ENCODE measurements around the gene ARHGAP28. TPM values are rescaled to one million over a fixed set of nuclear protein-coding genes. Genes with fewer than 3 reads are reported as not detected.

ARHGAP28 gene
- polyA plus RNA-seq, 3 donors = not detected

DNA sequence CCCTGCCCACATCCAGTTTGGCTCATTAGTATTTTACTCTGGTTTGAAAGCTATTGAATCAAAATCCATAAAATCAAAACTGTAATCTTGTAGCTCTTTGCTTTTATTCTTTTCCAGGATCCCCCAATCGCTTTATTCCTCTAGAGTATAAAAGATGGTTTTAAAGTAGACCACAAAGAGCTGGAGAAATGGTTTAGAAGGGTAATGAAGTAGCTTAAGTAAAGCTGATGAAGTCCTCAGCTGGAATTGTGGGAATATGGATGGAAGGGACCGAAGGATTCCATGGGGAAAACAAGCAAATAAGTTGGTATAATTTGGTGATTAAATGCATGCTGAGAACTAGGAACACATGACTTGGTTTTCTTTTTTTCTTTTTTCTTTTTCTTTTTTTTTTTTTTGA, 12.3 kb downstream of the ARHGAP28 start:
- Histone ChIP-seq H3K4me3 (replicated peaks in 1 of 3; ENCODE audit: low read depth in 2 of 3, low read length in 3 of 3) (no peak overlapping the region), H3K9me3 (replicated peaks in 1 of 2; ENCODE audit: control insufficient read depth in 1 of 2, insufficient read depth in 1 of 2, low read length in 2 of 2) (no peaks in the 10 kb centered on the region), H2AFZ (ENCODE audit: insufficient read depth, low read depth, low read length, poor library complexity, severe bottlenecking) (no peak overlapping the region), H3K27ac (ENCODE audit: low read depth in 1 of 2, low read length in 2 of 2) (no peak overlapping the region), H3K36me3 (replicated peaks in 1 of 2; ENCODE audit: control insufficient read depth in 1 of 2, insufficient read depth in 2 of 2, low read length in 2 of 2) (no peaks in the 10 kb centered on the region), H3K27me3 (ENCODE audit: control insufficient read depth in 2 of 2, insufficient read depth in 2 of 2, low read length in 2 of 2) (no peaks in the 10 kb centered on the region), H3K4me1 (ENCODE audit: control insufficient read depth in 1 of 2, insufficient read depth in 2 of 2, low read length in 2 of 2) (no peaks in the 10 kb centered on the region), H3K9ac (ENCODE audit: insufficient read depth, low read length, poor library complexity, severe bottlenecking) (no peak overlapping the region), H3K4me2 (replicated peaks; ENCODE audit: extremely low read depth, low read length, poor library complexity, severe bottlenecking) (no peak overlapping the region), H4K20me1 (ENCODE audit: insufficient read depth, low read length) (no peaks in the 10 kb centered on the region), H3K79me2 (ENCODE audit: insufficient read depth, low read length) (no peaks in the 10 kb centered on the region)
- Mint-ChIP-seq H3K36me3 (no peaks in the 10 kb centered on the region), H3K27me3 (ENCODE audit: low read depth in 3 of 3) (peaks cover 0 to 3% (median 0%) of the 10 kb centered on the region in 3 donors), H3K27ac (no peak overlapping the region), H3K4me3 (no peak overlapping the region), H3K4me1 (no peaks in the 10 kb centered on the region), H3K9me3 (peaks cover 0 to 2% (median 0%) of the 10 kb centered on the region in 7 donors)
- WGBS (ENCODE audit: insufficient coverage) = no CpG with 5 or more reads among the region's 2 CpGs
- no peak for DNase-seq
- intact Hi-C loops (cut with micrococcal nuclease) = no loop called here
- TF ChIP-seq, protein P1, sequence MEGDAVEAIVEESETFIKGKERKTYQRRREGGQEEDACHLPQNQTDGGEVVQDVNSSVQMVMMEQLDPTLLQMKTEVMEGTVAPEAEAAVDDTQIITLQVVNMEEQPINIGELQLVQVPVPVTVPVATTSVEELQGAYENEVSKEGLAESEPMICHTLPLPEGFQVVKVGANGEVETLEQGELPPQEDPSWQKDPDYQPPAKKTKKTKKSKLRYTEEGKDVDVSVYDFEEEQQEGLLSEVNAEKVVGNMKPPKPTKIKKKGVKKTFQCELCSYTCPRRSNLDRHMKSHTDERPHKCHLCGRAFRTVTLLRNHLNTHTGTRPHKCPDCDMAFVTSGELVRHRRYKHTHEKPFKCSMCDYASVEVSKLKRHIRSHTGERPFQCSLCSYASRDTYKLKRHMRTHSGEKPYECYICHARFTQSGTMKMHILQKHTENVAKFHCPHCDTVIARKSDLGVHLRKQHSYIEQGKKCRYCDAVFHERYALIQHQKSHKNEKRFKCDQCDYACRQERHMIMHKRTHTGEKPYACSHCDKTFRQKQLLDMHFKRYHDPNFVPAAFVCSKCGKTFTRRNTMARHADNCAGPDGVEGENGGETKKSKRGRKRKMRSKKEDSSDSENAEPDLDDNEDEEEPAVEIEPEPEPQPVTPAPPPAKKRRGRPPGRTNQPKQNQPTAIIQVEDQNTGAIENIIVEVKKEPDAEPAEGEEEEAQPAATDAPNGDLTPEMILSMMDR (IDR thresholded peaks at IDR 0.05) = no peak

DNA sequence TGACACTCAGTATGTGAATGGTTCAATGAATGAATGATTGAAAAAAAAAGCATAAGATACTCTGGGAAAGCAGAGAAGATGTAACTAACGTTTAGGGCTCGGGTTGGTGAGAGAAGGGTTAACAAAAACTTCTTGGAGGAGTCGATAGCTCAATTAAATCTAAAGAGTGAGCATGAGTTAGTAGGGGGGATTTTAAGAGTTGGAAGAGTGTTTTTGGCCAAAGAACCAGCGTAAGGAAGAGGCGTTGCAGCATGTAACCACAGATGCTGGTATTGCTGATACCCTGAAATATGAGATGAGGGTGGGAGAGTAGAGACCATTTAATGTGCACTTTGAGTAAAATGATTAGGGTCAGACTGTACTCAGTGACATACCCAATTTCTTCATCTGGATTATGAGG, 14.5 kb downstream of the ARHGAP28 start:
- peaks cover 0 to 3% (median 1%) of the 10 kb centered on the region in 3 donors for H3K27me3 Mint-ChIP-seq (ENCODE audit: low read depth in 3 of 3)
- H3K4me3 ChIP-seq (replicated peaks in 1 of 3; ENCODE audit: low read depth in 2 of 3, low read length in 3 of 3) = no peak overlapping the region
- H2AFZ ChIP-seq (ENCODE audit: insufficient read depth, low read depth, low read length, poor library complexity, severe bottlenecking) = no peak overlapping the region
- no peaks in the 10 kb centered on the region for H3K4me1 Mint-ChIP-seq
- no peak overlapping the region for H3K27ac Mint-ChIP-seq
- 91% methylated on average over 5 of the region's 5 CpGs for WGBS (ENCODE audit: insufficient coverage)
- peaks cover 0 to 2% (median 0%) of the 10 kb centered on the region in 7 donors for H3K9me3 Mint-ChIP-seq
- H3K4me3 Mint-ChIP-seq = no peak overlapping the region
- H3K9me3 ChIP-seq (replicated peaks in 1 of 2; ENCODE audit: control insufficient read depth in 1 of 2, insufficient read depth in 1 of 2, low read length in 2 of 2) = no peaks in the 10 kb centered on the region
- no peaks in the 10 kb centered on the region for H4K20me1 ChIP-seq (ENCODE audit: insufficient read depth, low read length)
- DNase-seq = no peak
- H3K79me2 ChIP-seq (ENCODE audit: insufficient read depth, low read length) = no peaks in the 10 kb centered on the region
- no peaks in the 10 kb centered on the region for H3K4me1 ChIP-seq (ENCODE audit: control insufficient read depth in 1 of 2, insufficient read depth in 2 of 2, low read length in 2 of 2)
- no peak overlapping the region for H3K4me2 ChIP-seq (replicated peaks; ENCODE audit: extremely low read depth, low read length, poor library complexity, severe bottlenecking)
- no peaks in the 10 kb centered on the region for H3K36me3 ChIP-seq (replicated peaks in 1 of 2; ENCODE audit: control insufficient read depth in 1 of 2, insufficient read depth in 2 of 2, low read length in 2 of 2)
- no peak overlapping the region for H3K9ac ChIP-seq (ENCODE audit: insufficient read depth, low read length, poor library complexity, severe bottlenecking)
- H3K27ac ChIP-seq (ENCODE audit: low read depth in 1 of 2, low read length in 2 of 2) = no peak overlapping the region
- no peaks in the 10 kb centered on the region for H3K36me3 Mint-ChIP-seq
- H3K27me3 ChIP-seq (ENCODE audit: control insufficient read depth in 2 of 2, insufficient read depth in 2 of 2, low read length in 2 of 2) = no peaks in the 10 kb centered on the region
- intact Hi-C loops (cut with micrococcal nuclease) = no loop called here
- TF ChIP-seq, protein P1 (IDR thresholded peaks at IDR 0.05) = no peak
